GM12873 (cell line): ENCODE data around the gene ADAM23.

Source experiments
- TF ChIP-seq, protein P1 (sequence below): IDR thresholded peaks from 2 replicates; pipeline ENCODE4 v1.5.1; 2012; ENCODE audit warnings: low read depth, mild to moderate bottlenecking, moderate library complexity, low read length, control low read depth; ENCODE audit not compliant: insufficient read depth; ENCODE audit errors: missing control alignments

The ADAM23 gene

DNA sequence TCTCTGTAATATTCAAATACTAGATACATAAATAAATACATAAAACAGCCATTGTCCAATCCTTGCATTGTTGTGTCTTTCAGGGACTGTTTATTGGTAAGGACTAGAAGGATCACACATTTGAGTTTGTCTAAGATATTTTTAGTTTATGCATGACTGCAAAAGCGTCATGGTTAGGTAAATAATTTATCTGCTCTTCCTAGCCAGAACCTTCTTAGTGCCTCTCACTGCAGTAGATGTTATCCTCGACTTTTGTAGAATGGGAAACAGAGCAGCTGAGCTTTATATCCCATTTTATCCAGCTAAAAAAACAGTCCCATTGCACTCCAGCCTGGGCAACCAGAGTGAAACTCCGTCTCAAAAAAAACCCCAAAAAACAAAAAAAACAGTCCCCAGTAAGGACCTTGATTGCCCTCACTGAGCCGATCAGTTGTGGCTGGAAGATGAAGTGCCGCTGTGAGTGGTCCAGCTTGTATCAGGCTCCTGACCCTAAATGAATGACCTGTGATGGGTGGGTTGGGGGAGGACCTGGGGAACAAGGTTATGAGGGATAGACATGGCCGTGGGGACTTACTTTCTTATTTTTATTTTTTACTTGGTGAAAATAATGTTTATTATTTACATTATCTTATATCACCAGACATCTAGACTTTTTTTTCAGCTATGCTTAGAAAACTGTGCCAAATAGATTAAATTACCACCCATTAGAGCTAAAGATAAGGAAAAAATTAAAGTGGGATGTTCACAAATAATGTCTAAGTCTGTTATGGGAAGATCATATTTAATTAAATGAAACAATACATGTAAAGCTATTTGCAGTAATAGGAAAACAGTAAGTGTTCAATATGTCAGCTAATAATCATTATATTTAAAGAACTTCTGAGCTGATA lies 10.9 kb upstream of the ADAM23 start:
- TF ChIP-seq, protein P1, sequence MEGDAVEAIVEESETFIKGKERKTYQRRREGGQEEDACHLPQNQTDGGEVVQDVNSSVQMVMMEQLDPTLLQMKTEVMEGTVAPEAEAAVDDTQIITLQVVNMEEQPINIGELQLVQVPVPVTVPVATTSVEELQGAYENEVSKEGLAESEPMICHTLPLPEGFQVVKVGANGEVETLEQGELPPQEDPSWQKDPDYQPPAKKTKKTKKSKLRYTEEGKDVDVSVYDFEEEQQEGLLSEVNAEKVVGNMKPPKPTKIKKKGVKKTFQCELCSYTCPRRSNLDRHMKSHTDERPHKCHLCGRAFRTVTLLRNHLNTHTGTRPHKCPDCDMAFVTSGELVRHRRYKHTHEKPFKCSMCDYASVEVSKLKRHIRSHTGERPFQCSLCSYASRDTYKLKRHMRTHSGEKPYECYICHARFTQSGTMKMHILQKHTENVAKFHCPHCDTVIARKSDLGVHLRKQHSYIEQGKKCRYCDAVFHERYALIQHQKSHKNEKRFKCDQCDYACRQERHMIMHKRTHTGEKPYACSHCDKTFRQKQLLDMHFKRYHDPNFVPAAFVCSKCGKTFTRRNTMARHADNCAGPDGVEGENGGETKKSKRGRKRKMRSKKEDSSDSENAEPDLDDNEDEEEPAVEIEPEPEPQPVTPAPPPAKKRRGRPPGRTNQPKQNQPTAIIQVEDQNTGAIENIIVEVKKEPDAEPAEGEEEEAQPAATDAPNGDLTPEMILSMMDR = no peak

DNA sequence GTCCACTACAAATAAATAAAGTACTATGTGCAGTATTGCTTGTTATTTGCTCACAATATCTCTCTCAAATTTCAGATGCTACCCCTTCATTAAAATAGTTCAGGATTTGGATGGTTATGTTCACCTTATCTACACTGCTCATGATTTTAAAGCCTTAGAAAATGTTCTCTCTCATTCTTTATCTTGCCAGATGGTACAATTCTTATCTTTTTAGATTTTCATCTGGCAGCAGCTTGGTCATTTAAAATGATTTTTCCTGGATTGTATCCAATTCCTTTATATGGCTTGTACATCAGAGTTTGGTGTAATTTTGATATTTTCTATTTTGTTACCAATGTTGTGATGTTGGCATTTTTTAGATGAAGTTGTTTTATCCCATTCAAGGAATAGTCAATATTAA lies 10.1 kb upstream of the ADAM23 start:
- TF ChIP-seq, protein P1 = no peak

DNA sequence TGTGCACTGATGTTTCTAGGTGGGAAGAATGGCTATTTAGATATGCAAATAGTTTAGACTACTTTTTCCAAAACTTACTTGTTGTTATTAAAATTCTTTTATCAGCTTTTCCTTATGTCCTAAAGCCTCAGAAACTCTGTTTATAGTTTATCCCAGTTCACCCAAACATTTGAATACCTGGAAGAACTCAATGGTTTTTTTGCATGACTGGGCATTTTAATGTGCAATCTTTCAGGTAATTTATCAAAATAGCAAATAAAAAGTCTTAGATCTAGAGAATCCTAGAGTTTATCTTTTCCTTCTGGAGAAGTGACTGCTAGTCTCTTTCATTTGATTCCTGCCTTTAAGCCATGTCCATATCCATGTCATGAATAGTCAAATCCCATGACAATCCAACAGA lies 9.6 kb upstream of the ADAM23 start:
- TF ChIP-seq, protein P1 = no peak

DNA sequence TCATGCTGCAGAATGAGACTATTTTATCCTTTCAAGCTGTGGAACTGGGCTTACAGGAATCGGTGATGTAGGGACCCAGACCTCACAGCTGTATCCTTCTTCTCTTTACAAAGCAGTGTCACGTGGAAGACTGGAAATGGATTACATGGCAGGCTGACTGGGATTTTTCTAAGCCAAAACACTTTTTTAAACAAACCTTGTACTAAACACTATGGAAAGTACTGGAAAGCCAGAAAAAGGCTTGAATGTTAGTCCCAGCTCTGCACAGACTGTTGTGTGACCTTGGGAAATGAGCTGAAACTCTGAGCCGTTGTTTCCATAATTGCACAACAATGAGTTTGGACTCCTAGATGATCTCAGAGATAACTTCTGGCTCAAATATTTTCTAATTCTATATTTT lies 7.6 kb upstream of the ADAM23 start:
- TF ChIP-seq, protein P1 = no peak

DNA sequence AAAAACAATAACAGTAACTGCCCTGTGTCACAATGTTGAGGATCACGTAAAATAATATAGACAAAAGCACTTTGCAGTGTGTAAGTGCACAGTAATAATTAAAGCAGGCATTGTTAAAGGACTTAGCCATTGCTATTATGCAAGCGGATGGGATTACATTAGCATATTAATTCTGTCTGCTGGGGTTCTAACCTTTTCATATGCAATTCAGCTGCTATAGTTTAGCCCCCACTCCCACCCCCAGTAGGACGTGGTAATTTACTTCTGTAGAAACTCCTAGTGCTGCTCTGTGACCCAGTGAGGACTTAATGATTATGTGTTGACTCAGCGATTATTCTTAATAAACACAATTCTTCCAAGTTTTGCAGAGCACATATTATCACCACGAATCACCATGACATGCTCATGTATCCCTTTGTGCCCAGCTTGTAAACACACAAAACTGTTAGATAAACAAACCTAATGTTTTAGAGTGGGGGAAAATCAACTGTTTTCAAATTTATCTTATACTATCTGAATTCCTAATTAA lies 5.1 kb upstream of the ADAM23 start:
- TF ChIP-seq, protein P1 = no peak

DNA sequence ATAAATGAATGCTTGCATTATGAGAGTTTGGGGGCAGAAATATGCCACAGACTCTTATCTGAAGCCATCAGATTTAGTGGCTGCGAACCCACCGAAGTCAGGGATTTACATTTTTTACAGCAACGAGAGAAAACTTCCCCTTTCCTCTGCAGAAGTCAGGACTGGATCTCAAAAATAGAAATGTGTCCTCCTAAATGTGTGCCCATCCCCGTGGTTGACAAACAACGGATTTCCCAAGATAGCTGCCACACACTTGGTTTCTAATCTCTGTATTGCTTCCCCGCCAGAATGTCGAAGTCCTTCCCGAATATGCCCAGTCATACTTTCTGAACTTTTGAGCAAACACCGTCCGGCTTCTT lies 879 bp upstream of the ADAM23 start:
- TF ChIP-seq, protein P1 = no peak

DNA sequence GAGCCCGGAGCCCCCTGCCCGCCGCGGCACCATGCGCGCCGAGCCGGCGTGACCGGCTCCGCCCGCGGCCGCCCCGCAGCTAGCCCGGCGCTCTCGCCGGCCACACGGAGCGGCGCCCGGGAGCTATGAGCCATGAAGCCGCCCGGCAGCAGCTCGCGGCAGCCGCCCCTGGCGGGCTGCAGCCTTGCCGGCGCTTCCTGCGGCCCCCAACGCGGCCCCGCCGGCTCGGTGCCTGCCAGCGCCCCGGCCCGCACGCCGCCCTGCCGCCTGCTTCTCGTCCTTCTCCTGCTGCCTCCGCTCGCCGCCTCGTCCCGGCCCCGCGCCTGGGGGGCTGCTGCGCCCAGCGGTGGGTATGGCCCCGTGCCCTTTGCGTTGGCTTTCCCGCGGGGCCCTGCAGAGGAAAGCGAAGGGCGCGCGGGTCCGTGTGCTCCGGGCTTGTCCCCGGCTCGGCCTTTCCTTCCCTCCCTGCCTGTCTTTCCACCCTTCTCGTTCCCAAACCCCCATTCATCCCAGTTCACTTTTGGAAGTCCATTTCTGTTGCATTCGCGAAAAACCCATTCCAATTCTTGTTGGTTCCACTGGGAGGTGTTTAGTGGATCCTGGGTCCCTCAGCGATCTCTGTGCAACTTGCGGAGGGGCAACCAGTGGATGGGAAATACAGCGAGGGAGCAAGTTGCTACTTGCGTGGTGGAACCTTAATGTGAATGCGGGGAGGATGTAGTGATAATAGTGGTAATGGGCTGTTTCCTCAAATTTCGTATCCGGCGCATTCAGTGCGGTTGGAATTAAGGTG lies 599 bp downstream of the ADAM23 start:
- TF ChIP-seq, protein P1 = no peak
